ENCODE results near the gene FFAR1. TPM values are rescaled to one million over a fixed set of nuclear protein-coding genes. Genes with fewer than 3 reads are reported as not detected.

The FFAR1 gene
- total and polyA plus RNA-seq, 2 experiments from 2014 or later: not detected

DNA sequence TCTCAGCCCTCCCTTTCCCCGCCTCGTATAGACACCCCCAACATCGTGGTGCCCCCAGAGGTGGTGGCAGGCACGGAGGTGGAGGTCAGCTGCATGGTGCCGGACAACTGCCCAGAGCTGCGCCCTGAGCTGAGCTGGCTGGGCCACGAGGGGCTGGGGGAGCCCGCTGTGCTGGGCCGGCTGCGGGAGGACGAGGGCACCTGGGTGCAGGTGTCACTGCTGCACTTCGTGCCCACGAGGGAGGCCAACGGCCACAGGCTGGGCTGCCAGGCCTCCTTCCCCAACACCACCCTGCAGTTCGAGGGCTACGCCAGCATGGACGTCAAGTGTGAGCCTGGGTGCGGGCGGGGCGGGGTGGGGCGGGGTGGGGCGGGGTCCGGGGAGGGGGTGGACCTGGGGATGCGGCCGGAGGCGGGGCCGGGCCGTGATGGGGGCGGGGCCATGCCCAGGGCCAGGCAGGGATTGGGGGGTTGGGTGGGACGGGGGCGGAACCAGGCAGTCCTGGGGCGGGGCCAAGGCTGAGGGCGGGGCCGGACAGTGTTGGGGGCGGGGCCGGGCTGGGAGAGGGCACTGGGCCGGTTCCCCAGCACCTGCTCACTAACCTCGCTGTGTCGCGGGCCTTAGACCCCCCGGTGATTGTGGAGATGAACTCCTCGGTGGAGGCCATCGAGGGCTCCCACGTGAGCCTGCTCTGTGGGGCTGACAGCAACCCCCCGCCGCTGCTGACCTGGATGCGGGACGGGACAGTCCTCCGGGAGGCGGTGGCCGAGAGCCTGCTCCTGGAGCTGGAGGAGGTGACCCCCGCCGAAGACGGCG lies 48.0 kb upstream of the FFAR1 start:
- Histone ChIP-seq H4K20me1 (ENCODE audit: insufficient read depth, poor library complexity, severe bottlenecking) (no peaks in the 10 kb centered on the region), H3K4me3 (no peak overlapping the region), H3K9me3 (ENCODE audit: low read depth) (no peaks in the 10 kb centered on the region), H3K36me3 (replicated peaks; ENCODE audit: insufficient read depth, low read depth) (no peaks in the 10 kb centered on the region), H3K27ac (no peak overlapping the region), H3K4me2 (no peak overlapping the region), H3K27me3 (no peaks in the 10 kb centered on the region), H2AFZ (no peak overlapping the region), H3K4me1 (ENCODE audit: insufficient read depth) (no peaks in the 10 kb centered on the region), H3K79me2 (no peaks in the 10 kb centered on the region), H3K9me2 (replicated peaks; ENCODE audit: insufficient read depth) (no peaks in the 10 kb centered on the region)
- TF ChIP-seq EZH2phosphoT487 (IDR thresholded peaks at IDR 0.05; ENCODE audit: low read depth, severe bottlenecking, unreplicated experiment) (no peak), EZH2 (IDR thresholded peaks at IDR 0.05; ENCODE audit: borderline replicate concordance) (no peak)
- 87% methylated on average over 23 of the region's 55 CpGs for WGBS (ENCODE audit: low lambda C conversion rate, missing lambda C conversion rate)
- DNase-seq (ENCODE audit: low spot score): no peak

DNA sequence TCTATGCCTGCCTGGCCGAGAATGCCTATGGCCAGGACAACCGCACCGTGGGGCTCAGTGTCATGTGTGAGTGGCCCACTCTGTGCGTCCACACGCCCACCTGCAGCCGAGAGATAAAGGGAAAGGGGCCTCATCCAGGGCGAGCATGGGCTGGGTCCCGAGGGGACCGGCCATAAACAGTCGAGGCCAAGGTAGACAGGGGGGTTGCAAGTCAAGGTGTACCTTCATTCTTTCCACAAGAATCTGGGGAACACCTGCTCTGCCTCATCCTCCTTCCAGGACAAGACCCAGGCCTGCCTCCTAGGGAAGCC lies 47.4 kb upstream of the FFAR1 start:
- Histone ChIP-seq H3K9me3 (ENCODE audit: low read depth) (no peaks in the 10 kb centered on the region), H3K4me3 (no peak overlapping the region), H3K36me3 (replicated peaks; ENCODE audit: insufficient read depth, low read depth) (no peaks in the 10 kb centered on the region), H3K79me2 (no peaks in the 10 kb centered on the region), H3K4me2 (no peak overlapping the region), H3K9me2 (replicated peaks; ENCODE audit: insufficient read depth) (no peaks in the 10 kb centered on the region), H2AFZ (no peak overlapping the region), H3K27me3 (no peaks in the 10 kb centered on the region), H4K20me1 (ENCODE audit: insufficient read depth, poor library complexity, severe bottlenecking) (no peaks in the 10 kb centered on the region), H3K27ac (no peak overlapping the region), H3K4me1 (ENCODE audit: insufficient read depth) (no peaks in the 10 kb centered on the region)
- DNase-seq (ENCODE audit: low spot score): no peak
- 91% methylated on average over 9 of the region's 10 CpGs for WGBS (ENCODE audit: low lambda C conversion rate, missing lambda C conversion rate)
- no peak for TF ChIP-seq EZH2phosphoT487 (IDR thresholded peaks at IDR 0.05; ENCODE audit: low read depth, severe bottlenecking, unreplicated experiment)

DNA sequence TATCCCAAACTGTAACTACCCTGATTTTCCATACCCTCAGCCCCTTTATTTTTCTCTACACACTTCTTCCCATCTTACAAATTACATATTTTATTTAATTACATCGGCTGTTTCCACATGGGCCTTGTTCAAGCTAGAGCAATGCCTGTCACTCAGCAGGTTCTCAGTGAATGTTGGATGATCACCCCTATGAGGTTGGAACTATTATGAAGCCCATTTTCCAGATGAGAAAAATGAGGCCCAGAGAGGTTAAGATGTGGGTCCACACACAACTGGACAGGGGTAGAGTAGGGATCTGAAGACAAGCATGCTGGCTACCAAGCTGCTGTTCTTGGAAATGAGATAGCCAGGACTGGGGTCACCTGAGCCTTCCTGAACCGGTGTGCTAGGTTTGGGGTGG lies 45.7 kb upstream of the FFAR1 start:
- DNase-seq (ENCODE audit: low spot score): no peak
- 95% methylated on average over 2 of the region's 2 CpGs for WGBS (ENCODE audit: low lambda C conversion rate, missing lambda C conversion rate)
- Histone ChIP-seq H3K4me2 (no peak overlapping the region), H4K20me1 (ENCODE audit: insufficient read depth, poor library complexity, severe bottlenecking) (no peaks in the 10 kb centered on the region), H2AFZ (no peak overlapping the region), H3K4me1 (ENCODE audit: insufficient read depth) (no peaks in the 10 kb centered on the region), H3K9me2 (replicated peaks; ENCODE audit: insufficient read depth) (no peaks in the 10 kb centered on the region), H3K27ac (no peak overlapping the region), H3K79me2 (no peaks in the 10 kb centered on the region), H3K36me3 (replicated peaks; ENCODE audit: insufficient read depth, low read depth) (no peaks in the 10 kb centered on the region), H3K27me3 (no peaks in the 10 kb centered on the region), H3K9me3 (ENCODE audit: low read depth) (no peaks in the 10 kb centered on the region), H3K4me3 (no peak overlapping the region)
- TF ChIP-seq EZH2phosphoT487 (IDR thresholded peaks at IDR 0.05; ENCODE audit: low read depth, severe bottlenecking, unreplicated experiment) (no peak), EZH2 (IDR thresholded peaks at IDR 0.05; ENCODE audit: borderline replicate concordance) (no peak)
- TF ChIP-seq, protein P1, sequence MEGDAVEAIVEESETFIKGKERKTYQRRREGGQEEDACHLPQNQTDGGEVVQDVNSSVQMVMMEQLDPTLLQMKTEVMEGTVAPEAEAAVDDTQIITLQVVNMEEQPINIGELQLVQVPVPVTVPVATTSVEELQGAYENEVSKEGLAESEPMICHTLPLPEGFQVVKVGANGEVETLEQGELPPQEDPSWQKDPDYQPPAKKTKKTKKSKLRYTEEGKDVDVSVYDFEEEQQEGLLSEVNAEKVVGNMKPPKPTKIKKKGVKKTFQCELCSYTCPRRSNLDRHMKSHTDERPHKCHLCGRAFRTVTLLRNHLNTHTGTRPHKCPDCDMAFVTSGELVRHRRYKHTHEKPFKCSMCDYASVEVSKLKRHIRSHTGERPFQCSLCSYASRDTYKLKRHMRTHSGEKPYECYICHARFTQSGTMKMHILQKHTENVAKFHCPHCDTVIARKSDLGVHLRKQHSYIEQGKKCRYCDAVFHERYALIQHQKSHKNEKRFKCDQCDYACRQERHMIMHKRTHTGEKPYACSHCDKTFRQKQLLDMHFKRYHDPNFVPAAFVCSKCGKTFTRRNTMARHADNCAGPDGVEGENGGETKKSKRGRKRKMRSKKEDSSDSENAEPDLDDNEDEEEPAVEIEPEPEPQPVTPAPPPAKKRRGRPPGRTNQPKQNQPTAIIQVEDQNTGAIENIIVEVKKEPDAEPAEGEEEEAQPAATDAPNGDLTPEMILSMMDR (IDR thresholded peaks at IDR 0.05; ENCODE audit: poor library complexity): no peak

DNA sequence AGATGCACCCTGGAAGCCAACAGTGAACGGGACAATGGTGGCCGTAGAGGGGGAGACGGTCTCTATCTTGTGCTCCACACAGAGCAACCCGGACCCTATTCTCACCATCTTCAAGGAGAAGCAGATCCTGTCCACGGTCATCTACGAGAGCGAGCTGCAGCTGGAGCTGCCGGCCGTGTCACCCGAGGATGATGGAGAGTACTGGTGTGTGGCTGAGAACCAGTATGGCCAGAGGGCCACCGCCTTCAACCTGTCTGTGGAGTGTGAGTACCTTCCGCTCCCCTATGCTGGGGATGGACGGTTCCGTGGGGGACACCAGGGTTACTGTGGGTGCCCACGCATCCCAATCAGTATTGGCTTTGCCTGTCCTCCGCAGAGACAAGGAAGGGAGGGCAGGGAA lies 45.3 kb upstream of the FFAR1 start:
- no peak for DNase-seq (ENCODE audit: low spot score)
- H3K36me3 ChIP-seq (replicated peaks; ENCODE audit: insufficient read depth, low read depth): no peaks in the 10 kb centered on the region
- H3K4me1 ChIP-seq (ENCODE audit: insufficient read depth): peaks cover under 1% of the 10 kb centered on the region
- H3K79me2 ChIP-seq: no peaks in the 10 kb centered on the region
- no peaks in the 10 kb centered on the region for H4K20me1 ChIP-seq (ENCODE audit: insufficient read depth, poor library complexity, severe bottlenecking)
- H3K9me2 ChIP-seq (replicated peaks; ENCODE audit: insufficient read depth): no peaks in the 10 kb centered on the region
- 95% methylated on average over 16 of the region's 16 CpGs for WGBS (ENCODE audit: low lambda C conversion rate, missing lambda C conversion rate)
- H3K4me3 ChIP-seq: no peak overlapping the region
- no peak overlapping the region for H3K4me2 ChIP-seq
- no peaks in the 10 kb centered on the region for H3K27me3 ChIP-seq
- no peak overlapping the region for H2AFZ ChIP-seq
- no peak overlapping the region for H3K27ac ChIP-seq
- TF ChIP-seq EZH2 (IDR thresholded peaks at IDR 0.05; ENCODE audit: borderline replicate concordance) (no peak), EZH2phosphoT487 (IDR thresholded peaks at IDR 0.05; ENCODE audit: low read depth, severe bottlenecking, unreplicated experiment) (no peak)
- TF ChIP-seq, protein P1 (IDR thresholded peaks at IDR 0.05; ENCODE audit: poor library complexity): no peak
- no peaks in the 10 kb centered on the region for H3K9me3 ChIP-seq (ENCODE audit: low read depth)

Data from hepatocyte (in vitro differentiated cells).